IMR-90 (cell line): ENCODE measurements around the gene NEUROD6. TPM values are rescaled to one million over a fixed set of nuclear protein-coding genes. Genes with fewer than 3 reads are reported as not detected.

ENCODE experiments used
- ATAC-seq: fragments of 200-7000 bp; cut with Tn5 transposase; 2 replicates; pipeline ENCODE4 v1.9.1; 2020; ENCODE audit warnings: low read depth, mild to moderate bottlenecking, moderate library complexity
- BruUV-seq: library from RNA; stranded (reverse); fragments of 400-500 nt; replicated peaks from 2 replicates; lab custom pipeline; 2021; lab: Mats Ljungman, UMichigan
- CTCF ChIA-PET: fragments of 300-600 bp; formaldehyde crosslinking; extraction: SDS; loops from one replicate; lab custom pipeline; 2021; ENCODE audit warnings: antibody characterized with exemption; lab: Yijun Ruan, JAX
- POLR2A ChIA-PET: fragments of 300-600 bp; sonication (Branson Sonifier 250); formaldehyde crosslinking; loops from one replicate; lab custom pipeline; 2022; ENCODE audit warnings: antibody characterized with exemption; ENCODE audit not compliant: unreplicated experiment; lab: Charles Lee
- DNase-seq: peaks from one replicate; pipeline ENCODE4 v3.0.0; 2013
- H2AFZ ChIP-seq: replicated peaks from 2 replicates; pipeline ENCODE3; 2013; ENCODE audit warnings: low read length, mild to moderate bottlenecking; ENCODE audit not compliant: poor library complexity
- H2AK5ac ChIP-seq: 2 replicates; pipeline ENCODE4 v1.6.1; 2013; ENCODE audit warnings: low read depth, low read length, inconsistent platforms
- H2AK9ac ChIP-seq: replicated peaks from 2 replicates; pipeline ENCODE3; 2013; ENCODE audit warnings: mild to moderate bottlenecking, low read depth, low read length, moderate library complexity; ENCODE audit not compliant: poor library complexity
- H2BK120ac ChIP-seq: 2 replicates; pipeline ENCODE4 v1.6.1; 2013; ENCODE audit warnings: low read depth, low read length, inconsistent platforms
- H2BK15ac ChIP-seq: 3 replicates; pipeline ENCODE4 v1.6.1; 2013; ENCODE audit warnings: low read depth, low read length, inconsistent platforms
- H2BK20ac ChIP-seq: 2 replicates; pipeline ENCODE4 v1.6.1; 2013; ENCODE audit warnings: low read depth, mild to moderate bottlenecking, inconsistent platforms, low read length, moderate library complexity
- H2BK5ac ChIP-seq: 2 replicates; pipeline ENCODE4 v1.6.1; 2013; ENCODE audit warnings: mild to moderate bottlenecking, low read depth, low read length, inconsistent platforms; ENCODE audit not compliant: poor library complexity, severe bottlenecking
- H3K14ac ChIP-seq: replicated peaks from 2 replicates; pipeline ENCODE4 v1.6.1; 2013; ENCODE audit warnings: low read depth, low read length, inconsistent platforms
- H3K18ac ChIP-seq: 2 replicates; pipeline ENCODE4 v1.6.1; 2013; ENCODE audit warnings: low read depth, low read length, control low read depth
- H3K23ac ChIP-seq: 2 replicates; pipeline ENCODE4 v1.6.1; 2013; ENCODE audit warnings: low read depth, low read length, inconsistent platforms
- H3K27ac ChIP-seq: 2 replicates; pipeline ENCODE4 v1.5.1; 2013; ENCODE audit warnings: mild to moderate bottlenecking, control low read depth, low read length; ENCODE audit not compliant: insufficient read depth
- H3K27me3 ChIP-seq: 2 replicates; pipeline ENCODE4 v1.6.1; 2013; ENCODE audit warnings: low read length; ENCODE audit not compliant: control insufficient read depth, insufficient read depth
- H3K36me3 ChIP-seq: 2 replicates; pipeline ENCODE4 v1.6.1; 2013; ENCODE audit warnings: low read length, mixed read lengths; ENCODE audit not compliant: control insufficient read depth, insufficient read depth
- H3K4ac ChIP-seq: 2 replicates; pipeline ENCODE4 v1.6.1; 2013; ENCODE audit warnings: low read depth, low read length, inconsistent platforms
- H3K4me1 ChIP-seq: 2 replicates; pipeline ENCODE4 v1.6.1; 2013; ENCODE audit warnings: low read length, mixed read lengths; ENCODE audit not compliant: control insufficient read depth, insufficient read depth
- H3K4me2 ChIP-seq: 2 replicates; pipeline ENCODE4 v1.6.1; 2013; ENCODE audit warnings: low read depth, mild to moderate bottlenecking, control low read depth, low read length, moderate library complexity
- H3K4me3 ChIP-seq: 2 replicates; pipeline ENCODE4 v1.5.1; 2013; ENCODE audit warnings: low read depth, mild to moderate bottlenecking, control low read depth, low read length, moderate library complexity; ENCODE audit not compliant: insufficient read depth
- H3K56ac ChIP-seq: 2 replicates; pipeline ENCODE4 v1.6.1; 2013; ENCODE audit warnings: low read length, inconsistent platforms; ENCODE audit not compliant: insufficient read depth; ENCODE audit errors: extremely low read depth
- H3K79me1 ChIP-seq, 2 experiments: 2 replicates each; pipeline ENCODE4 v1.6.1; 2013; ENCODE audit warnings: low read length in 2 of 2, inconsistent platforms in 1 of 2, low read depth in 1 of 2
- H3K9ac ChIP-seq: 2 replicates; pipeline ENCODE4 v1.6.1; 2013; ENCODE audit warnings: low read depth, low read length, control low read depth
- H3K9me1 ChIP-seq: 2 replicates; pipeline ENCODE4 v1.6.1; 2013; ENCODE audit warnings: low read length, inconsistent platforms; ENCODE audit not compliant: insufficient read depth
- H3K9me3 ChIP-seq: 2 replicates; pipeline ENCODE4 v1.6.1; 2013; ENCODE audit warnings: low read length; ENCODE audit not compliant: control insufficient read depth, insufficient read depth
- H4K20me1 ChIP-seq: 2 replicates; pipeline ENCODE4 v1.6.1; 2013; ENCODE audit warnings: low read length, inconsistent platforms; ENCODE audit not compliant: insufficient read depth
- H4K5ac ChIP-seq: 2 replicates; pipeline ENCODE4 v1.6.1; 2013; ENCODE audit warnings: mild to moderate bottlenecking, low read depth, low read length, control low read depth
- H4K8ac ChIP-seq, 2 experiments: 2 replicates each; pipeline ENCODE4 v1.6.1; 2013; ENCODE audit warnings: low read depth in 2 of 2, low read length in 2 of 2, control low read depth in 1 of 2, inconsistent platforms in 1 of 2
- H4K91ac ChIP-seq: 2 replicates; pipeline ENCODE4 v1.6.1; 2013; ENCODE audit warnings: low read depth, low read length, inconsistent platforms; ENCODE audit not compliant: insufficient read depth
- FOS ChIP-seq: fragments of 150-350 bp; IDR thresholded peaks from 2 replicates; pipeline ENCODE4 v1.6.1; 2016; ENCODE audit warnings: low read depth, low read length
- MAFK ChIP-seq: IDR thresholded peaks from 2 replicates; pipeline ENCODE4 v1.6.1; 2012; ENCODE audit warnings: low read depth, low read length, improper control_type of control experiment
- MXI1 ChIP-seq: IDR thresholded peaks from 2 replicates; pipeline ENCODE4 v1.6.1; 2012; ENCODE audit warnings: low read depth, mild to moderate bottlenecking, low read length, moderate library complexity, borderline replicate concordance
- POLR2A ChIP-seq: IDR thresholded peaks from 2 replicates; pipeline ENCODE4 v1.6.1; 2012; ENCODE audit warnings: mild to moderate bottlenecking, low read depth, low read length
- RCOR1 ChIP-seq: IDR thresholded peaks from 2 replicates; pipeline ENCODE4 v1.6.1; 2012; ENCODE audit warnings: mild to moderate bottlenecking, low read length, improper control_type of control experiment; ENCODE audit not compliant: insufficient replicate concordance
- RFX5 ChIP-seq: IDR thresholded peaks from 2 replicates; pipeline ENCODE4 v1.8.0; 2012; ENCODE audit warnings: low read depth, mild to moderate bottlenecking, low read length, moderate library complexity
- SMC3 ChIP-seq: fragments of 150-350 bp; IDR thresholded peaks from 2 replicates; pipeline ENCODE4 v1.6.1; 2016; ENCODE audit warnings: low read depth, mild to moderate bottlenecking, antibody characterized with exemption, low read length, moderate library complexity
- USF2 ChIP-seq: fragments of 150-350 bp; IDR thresholded peaks from 2 replicates; pipeline ENCODE4 v1.6.1; 2017; ENCODE audit warnings: mild to moderate bottlenecking, antibody characterized with exemption, low read length, low read depth
- WGBS, 2 experiments: methylation state at CpG; one replicate each; pipeline versions ENCODE4 v1.1.5 to v1.1.7; 2013; ENCODE audit warnings: missing lambda C conversion rate in 2 of 2; ENCODE audit not compliant: insufficient read length in 1 of 2; ENCODE audit errors: extremely low coverage in 2 of 2; 5-methylcytosine and 5-hydroxymethylcytosine counted together
- dilution Hi-C: fragments of 300-500 bp; cut with HindIII; formaldehyde crosslinking; loops from one replicate; pipeline ENCODE4 v1.14.3; 2018; ENCODE audit warnings: low sequenced_read_pairs; ENCODE audit not compliant: unreplicated experiment
- in situ Hi-C: fragments of 300-500 bp; cut with MboI; formaldehyde crosslinking; loops from 3 replicates; pipeline ENCODE4 v1.14.3; 2019; ENCODE audit warnings: low sequenced_read_pairs, inconsistent platforms, mixed read lengths
- intact Hi-C: fragments of 100-400 bp; cut with micrococcal nuclease; formaldehyde crosslinking; loops from 2 replicates; pipeline ENCODE4 v1.10.0; 2022
- polyA plus RNA-seq, 3 experiments: library from polyadenylated mRNA; depleted of rRNA; stranded (reverse); fragments of >200 nt; gene quantifications; 2 replicates each; pipeline ENCODE4 v1.2.3, GENCODE V29; 2012; ENCODE audit warnings: low replicate concordance in 1 of 3
- total RNA-seq: library from RNA; depleted of rRNA; stranded (reverse); fragments of >200 nt; gene quantifications from 2 replicates; pipeline ENCODE4 v1.2.3, GENCODE V29; 2012
- TF ChIP-seq, protein P1 (sequence below): fragments of 150-350 bp; IDR thresholded peaks from 2 replicates; pipeline ENCODE4 v1.6.1; 2016; ENCODE audit warnings: low read depth, mild to moderate bottlenecking, low read length, moderate library complexity, borderline replicate concordance

NEUROD6 gene
- total and polyA plus RNA-seq, 2 of the 4 experiments (the other 2 are of a cell fraction): not detected

DNA sequence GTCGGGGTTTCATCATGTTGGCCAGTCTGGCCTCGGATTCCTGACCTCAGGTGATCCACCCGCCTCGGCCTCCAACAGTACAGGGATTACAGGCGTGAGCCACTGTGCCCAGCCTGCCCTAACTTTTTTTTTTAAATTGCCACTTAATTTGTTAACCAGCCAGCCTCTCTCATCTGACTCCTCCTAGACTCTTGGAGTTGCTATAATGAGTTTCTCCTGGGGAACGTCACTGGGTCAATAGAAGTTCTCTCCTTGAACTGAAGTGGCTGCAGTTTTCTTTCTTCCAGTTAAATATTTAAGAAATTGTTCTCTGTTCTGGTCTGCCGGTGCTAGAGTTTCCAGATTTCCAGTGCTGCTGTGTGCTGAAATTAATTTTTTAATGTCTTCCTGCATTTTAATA, 27.6 kb downstream of the NEUROD6 start:
- Histone ChIP-seq H3K79me1 (no peaks in the 10 kb centered on the region), H3K9ac (no peak overlapping the region), H3K4ac (no peak overlapping the region), H4K8ac (no peak overlapping the region), H3K9me3 (no peaks in the 10 kb centered on the region), H2AK9ac (no peak overlapping the region), H3K4me1 (no peaks in the 10 kb centered on the region), H3K23ac (no peak overlapping the region), H3K56ac (no peak overlapping the region), H2BK120ac (no peak overlapping the region), H2AK5ac (no peak overlapping the region), H3K18ac (no peak overlapping the region), H3K4me3 (no peak overlapping the region), H3K27ac (no peak overlapping the region), H3K4me2 (no peak overlapping the region), H2AFZ (no peak overlapping the region), H2BK5ac (no peak overlapping the region), H2BK20ac (no peak overlapping the region), H3K14ac (no peak overlapping the region), H4K5ac (no peak overlapping the region), H2BK15ac (no peak overlapping the region), H4K91ac (no peak overlapping the region), H3K9me1 (no peaks in the 10 kb centered on the region; the same call in 1 of the 2 replicates), H3K27me3 (no peaks in the 10 kb centered on the region), H4K20me1 (no peaks in the 10 kb centered on the region), H3K36me3 (no peaks in the 10 kb centered on the region)
- intact Hi-C loops: no loop called here
- POLR2A ChIA-PET: no interaction called here
- CTCF ChIA-PET: no interaction called here
- no TSS peak for BruUV-seq
- dilution Hi-C loops: no loop called here
- no peak for ATAC-seq
- 100% methylated on average over 1 of the region's 7 CpGs; no CpG with 5 or more reads in 1 of the 2 experiments for WGBS, 2 experiments
- in situ Hi-C loops: no loop called here
- no peak for TF ChIP-seq MAFK
- no peak for TF ChIP-seq MXI1
- TF ChIP-seq FOS: no peak
- TF ChIP-seq, protein P1, sequence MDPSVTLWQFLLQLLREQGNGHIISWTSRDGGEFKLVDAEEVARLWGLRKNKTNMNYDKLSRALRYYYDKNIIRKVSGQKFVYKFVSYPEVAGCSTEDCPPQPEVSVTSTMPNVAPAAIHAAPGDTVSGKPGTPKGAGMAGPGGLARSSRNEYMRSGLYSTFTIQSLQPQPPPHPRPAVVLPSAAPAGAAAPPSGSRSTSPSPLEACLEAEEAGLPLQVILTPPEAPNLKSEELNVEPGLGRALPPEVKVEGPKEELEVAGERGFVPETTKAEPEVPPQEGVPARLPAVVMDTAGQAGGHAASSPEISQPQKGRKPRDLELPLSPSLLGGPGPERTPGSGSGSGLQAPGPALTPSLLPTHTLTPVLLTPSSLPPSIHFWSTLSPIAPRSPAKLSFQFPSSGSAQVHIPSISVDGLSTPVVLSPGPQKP: no peak
- no peak for TF ChIP-seq RFX5
- no peak for TF ChIP-seq SMC3
- TF ChIP-seq POLR2A: no peak
- TF ChIP-seq USF2: no peak
- no peak for TF ChIP-seq RCOR1
- no peak for DNase-seq
